GOT3 (cell line): Measurements from ENCODE around the gene SNCAIP.
"Not testable (repeated sequence)": the region's sequence is repeated elsewhere in the genome, so short reads cannot be mapped to it uniquely, and the experiment has no call there.

Experiments
- DNase-seq: peaks from one replicate; lab custom pipeline; 2025; ENCODE audit warnings: mixed read lengths; lab: John Stamatoyannopoulos, UW

SNCAIP gene

DNA sequence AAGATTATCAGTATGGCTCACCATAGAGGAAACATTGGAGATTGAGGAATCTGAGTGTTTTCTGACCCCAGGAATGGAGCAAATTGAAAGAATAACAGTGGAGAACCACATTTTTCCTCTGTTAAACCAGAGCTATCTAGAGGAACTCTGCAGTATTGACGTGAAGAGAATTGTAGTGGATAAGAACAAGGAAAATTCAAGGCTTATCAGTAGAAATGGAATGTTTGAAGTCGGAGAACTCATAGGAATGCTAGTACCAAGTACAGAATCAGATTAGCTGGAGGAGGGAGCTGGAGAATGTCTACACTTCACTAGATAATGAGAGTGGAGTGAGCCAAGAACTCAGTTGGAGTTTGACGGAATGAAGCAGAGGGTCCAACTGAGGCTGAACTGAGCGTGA lies 50.3 kb downstream of the SNCAIP start:
- no peak for DNase-seq

DNA sequence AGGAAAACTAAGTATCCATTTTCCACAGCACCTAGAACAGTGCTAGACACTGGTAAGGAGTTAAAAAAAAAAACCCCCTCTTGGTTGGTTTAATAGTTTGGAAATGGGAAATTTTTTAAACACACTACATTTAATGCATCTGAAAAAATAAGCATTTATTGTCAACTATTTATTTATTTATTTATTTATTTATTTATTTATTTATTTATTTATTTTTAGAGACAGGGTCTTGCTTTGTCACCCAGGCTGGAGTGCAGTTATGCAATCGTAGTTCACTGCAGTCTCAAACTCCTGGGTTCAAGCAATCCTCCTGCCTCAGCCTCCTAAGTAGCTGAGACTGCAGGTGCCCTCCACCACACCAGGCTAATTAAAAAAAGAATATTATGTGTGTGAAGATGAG lies 51.6 kb downstream of the SNCAIP start:
- DNase-seq: no peak

DNA sequence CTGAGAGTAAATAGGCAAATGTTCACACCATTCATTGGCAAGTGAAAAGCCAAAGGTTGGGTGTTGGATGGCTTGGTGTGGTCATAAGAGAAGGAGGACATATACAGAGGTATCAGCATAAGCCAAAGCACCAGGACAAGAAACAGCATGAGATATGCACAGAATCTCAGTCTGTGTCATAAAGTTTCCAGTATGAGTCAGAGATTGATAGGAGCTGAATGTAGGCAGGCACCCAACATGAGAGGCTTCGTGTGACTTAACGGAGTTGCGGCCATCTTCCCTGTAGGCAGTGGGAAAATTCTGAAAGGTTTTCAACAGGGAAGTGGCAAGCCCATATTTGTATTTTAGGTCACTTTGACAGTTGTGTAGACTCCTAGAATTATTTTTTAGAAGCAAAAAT lies 54.5 kb downstream of the SNCAIP start:
- DNase-seq: no peak

DNA sequence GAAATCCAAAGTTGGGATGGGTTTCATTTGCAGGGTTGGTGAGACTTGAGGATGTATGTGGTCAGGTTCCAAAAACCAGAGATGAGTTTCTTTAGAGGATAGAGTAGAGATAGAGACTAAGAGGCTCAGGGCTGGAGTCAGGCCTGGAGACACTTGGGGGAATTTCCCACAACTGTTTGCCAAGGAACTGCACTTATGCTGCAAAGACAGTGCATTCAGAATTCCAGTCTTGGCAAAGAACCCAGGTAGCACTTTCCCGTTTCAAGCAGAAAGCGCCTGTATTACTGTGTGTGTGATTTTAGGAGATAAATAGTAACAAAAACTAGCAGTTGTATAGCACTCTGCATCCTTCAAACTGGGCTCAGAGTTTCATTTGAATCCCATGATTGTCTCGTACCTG lies 55.4 kb downstream of the SNCAIP start:
- no peak for DNase-seq

DNA sequence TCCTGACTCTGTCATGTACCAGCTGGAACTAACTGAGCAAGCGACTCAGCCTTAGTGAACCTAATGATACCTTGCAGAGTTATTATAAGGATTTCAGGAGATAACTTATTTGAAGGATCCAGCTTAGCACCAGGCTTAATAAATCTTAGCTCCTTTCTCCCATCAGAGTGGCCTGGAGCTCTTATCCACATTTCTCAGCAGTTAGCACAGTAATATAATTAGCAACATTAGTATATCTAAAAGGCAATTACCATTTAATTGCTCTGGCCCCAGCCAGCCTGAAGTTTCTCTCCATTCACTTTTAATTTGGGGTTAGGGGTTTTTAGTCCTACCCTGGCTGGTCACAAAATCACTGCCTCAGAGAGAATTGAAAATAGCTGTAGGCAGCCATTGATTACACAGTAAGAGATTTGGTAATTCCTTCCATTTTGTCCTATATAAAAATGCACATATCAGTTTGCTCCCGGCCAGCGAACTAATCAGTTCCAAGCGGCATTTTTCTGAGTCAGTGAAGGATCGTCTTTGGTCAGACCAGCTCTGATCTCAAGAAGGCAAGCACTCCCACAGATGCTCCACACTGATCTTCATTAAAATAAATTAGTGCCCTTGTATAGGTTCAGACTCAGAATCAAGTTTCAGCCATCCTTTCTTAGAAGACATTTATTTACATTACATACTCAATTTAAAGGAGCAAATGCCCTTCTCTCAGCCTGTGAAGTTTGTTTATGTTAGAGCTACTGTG lies 56.6 kb downstream of the SNCAIP start:
- DNase-seq: no peak

DNA sequence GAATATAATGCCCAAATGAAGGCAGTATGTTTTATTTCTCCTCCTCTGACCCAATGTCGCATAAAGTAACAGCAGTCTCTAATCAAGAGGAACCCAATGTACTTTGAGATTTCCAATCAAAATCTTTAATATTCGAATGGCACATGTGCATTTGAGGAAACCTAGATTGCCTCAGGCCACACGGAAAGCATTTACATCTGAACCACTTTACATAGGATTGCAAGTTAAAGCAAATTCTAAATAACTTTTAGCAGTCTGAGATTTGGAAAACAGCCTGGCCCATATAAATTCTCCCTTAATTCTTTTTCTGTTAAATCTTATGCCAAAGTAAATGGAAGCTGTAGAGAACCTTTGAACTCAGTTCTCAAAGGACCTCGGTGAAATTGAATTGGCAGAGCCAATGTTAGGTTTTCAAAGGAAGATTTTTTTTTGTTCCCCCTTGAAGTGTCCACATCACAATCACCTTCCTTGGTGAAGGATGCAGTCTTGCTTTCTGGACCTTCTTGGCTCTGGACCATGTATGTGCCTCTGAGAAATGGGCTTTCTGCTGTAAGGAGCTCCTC lies 57.3 kb downstream of the SNCAIP start:
- no peak for DNase-seq

DNA sequence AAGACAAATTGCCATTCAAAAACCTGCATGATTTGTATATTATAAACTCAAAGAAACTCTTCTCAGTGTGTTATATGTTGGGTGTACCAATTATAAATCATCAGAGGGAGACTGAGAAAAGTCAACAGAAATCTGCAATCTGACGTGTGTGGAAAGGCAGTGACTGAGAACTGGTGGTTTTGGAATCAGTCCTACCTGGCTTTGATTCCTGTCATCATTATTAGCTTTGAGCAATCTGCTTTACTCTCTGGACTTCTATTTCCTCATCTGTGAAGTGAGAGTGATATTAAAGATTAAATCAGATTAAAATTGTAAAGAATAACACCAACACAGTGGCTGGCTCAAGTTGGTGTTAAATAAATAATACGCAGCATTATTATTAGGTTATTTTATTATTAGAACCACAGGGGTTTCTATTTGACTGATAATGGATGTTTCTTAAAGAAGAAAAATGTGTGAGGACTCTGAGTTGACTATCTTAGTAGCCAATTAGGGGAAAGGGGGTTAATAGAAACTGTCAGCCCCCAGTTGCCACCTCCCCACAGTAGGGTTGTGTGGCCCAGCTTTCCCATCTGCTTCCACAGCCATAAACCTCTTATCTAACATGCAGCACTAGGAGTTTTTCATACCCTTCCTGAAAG lies 59.6 kb downstream of the SNCAIP start:
- no peak for DNase-seq

DNA sequence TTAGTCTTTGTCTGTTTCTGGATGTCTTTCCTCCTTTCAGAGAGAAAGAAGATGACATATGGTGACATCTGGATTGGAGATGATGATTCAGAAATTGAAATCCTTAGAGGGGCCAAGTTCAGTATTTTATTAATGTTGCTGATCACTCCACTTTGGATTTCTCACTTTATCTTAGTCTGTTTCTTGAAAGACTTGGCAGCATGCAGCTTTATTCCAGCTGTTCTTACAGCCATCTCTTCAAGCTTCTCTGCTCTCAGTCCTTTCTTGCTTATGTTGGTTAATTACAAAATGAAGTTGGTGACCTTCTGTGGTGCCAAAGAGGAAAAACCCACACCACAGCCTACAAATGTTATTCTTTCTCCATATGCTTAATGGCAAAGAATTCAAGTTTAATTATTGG lies 62.1 kb downstream of the SNCAIP start:
- no peak for DNase-seq

DNA sequence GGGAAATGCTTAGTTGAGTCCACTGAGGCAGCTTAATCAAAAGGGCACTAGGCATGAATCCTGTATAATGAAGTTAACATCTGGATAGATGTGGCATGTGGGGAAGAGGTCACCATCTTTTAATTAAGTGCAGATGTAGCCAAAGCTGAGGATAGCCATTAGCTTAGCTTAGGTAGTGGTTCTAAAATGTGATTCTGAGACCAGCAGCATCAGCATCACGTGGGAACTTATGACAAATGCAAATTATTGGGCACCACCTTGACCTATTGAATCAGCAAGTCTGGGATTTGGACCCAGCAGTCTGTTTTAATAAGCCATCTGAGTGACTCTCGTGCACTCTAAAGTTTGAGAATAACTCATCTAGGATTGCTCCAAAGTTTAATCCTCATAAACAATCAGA lies 63.8 kb downstream of the SNCAIP start:
- DNase-seq: no peak

DNA sequence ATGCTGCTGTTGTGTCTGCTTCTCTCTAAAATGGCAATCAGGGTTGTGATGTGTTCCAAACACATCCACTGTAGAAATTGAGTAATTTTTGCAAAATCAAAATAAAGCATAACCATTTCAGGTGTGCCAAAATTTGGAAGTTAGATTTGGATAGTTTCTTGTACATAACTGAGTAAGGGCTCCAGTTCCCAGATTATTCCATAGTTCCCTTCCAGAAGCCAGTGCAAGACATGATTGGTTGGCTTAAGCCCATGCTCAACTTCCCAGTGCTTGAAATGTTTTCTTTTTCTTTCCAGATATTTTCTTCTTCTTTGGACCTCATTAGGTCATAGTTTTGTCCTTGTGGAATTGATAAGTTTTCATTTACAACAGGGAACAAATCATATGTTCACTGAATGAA lies 64.2 kb downstream of the SNCAIP start:
- DNase-seq: no peak

DNA sequence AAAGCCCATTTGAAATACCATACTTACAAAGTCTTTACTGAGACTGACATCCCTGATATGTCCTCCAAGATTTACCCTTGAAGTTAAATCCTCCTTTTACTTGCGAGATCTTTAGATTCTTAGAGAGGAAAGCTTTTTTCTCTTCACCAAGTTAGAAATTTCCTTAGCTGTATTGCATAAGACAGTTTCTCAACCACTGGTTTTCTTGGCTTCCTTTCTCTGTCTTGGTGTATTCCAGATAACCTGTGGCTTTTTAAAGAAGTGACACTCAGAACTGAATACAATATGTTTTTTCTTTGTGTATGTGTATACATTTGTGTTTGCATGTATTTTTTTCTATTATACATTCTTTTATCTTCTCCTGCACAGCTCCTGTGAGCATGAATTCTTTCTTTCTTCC lies 65.0 kb downstream of the SNCAIP start:
- no peak for DNase-seq

DNA sequence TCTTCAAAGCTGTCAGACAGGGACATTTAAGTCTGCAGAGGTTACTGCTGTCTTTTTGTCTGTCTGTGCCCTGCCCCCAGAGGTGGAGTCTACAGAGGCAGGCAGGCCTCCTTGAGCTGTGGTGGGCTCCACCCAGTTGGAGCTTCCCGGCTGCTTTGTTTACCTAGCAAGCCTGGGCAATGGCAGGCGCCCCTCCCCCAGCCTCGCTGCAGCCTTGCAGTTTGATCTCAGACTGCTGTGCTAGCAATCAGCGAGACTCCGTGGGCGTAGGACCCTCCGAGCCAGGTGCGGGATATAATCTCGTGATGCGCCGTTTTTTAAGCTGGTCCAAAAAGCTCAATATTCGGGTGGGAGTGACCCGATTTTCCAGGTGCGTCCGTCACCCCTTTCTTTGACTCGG lies 70.9 kb downstream of the SNCAIP start:
- not testable (repeated sequence) for DNase-seq

DNA sequence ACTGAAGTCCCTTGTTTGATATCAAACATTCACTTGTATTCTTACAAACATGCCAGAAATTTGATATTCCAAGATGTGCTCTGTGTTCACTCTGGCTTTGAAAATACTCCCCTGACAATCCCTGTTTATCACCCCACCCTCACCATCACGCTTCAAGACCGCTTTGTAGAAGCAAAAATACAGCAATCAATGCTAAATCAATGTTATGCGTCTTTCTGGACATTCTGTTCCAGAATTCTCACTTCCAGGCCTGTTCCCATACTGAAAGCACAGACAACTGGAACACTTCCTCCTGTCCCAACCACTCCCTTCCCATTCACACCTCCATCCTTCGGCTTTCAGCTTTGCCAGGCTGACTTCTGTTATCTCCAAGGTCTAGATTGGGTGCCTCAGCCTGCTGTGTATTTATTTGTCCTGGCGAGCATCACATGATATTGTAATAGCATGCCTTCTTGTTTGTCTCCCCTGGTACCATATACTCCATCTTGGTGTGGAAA lies 72.8 kb downstream of the SNCAIP start:
- DNase-seq: no peak

DNA sequence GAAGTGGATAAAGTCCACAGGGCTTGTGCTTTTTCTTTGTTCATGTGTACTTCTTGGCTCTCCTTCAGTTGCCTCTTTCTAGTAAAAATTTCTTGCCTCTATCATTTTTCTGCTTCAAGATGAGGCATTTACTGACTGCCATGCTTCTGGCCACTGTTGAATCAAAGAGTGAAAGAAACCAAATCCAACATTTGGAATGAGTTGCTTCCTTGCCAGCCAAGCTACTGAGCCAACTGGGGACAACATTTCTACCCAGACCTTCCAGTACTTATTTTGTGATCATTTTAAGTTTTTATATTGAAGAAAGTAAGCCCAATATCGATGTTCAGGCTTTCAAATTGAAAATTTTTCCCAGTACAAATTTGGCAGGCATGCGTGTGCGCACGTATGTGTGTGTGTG lies 73.2 kb downstream of the SNCAIP start:
- no peak for DNase-seq

DNA sequence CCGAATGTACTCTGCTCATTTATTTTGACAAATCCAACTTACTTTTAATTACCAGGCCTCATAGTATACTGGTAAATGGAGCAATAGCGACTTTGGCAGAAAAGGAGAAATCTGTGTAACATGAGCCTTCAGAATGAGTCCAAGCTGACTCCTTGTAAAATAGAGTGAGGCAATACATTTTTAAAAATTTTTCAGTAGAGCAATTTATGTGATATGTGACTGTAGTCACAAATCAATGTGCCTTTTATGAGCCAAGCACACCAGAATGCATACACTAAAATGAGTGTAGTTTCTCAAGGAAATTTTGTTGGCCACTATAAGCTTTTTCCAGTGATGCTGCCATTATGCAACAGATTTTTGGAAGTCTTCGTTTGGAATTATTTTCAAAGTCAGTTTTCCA lies 73.8 kb downstream of the SNCAIP start:
- DNase-seq: no peak

DNA sequence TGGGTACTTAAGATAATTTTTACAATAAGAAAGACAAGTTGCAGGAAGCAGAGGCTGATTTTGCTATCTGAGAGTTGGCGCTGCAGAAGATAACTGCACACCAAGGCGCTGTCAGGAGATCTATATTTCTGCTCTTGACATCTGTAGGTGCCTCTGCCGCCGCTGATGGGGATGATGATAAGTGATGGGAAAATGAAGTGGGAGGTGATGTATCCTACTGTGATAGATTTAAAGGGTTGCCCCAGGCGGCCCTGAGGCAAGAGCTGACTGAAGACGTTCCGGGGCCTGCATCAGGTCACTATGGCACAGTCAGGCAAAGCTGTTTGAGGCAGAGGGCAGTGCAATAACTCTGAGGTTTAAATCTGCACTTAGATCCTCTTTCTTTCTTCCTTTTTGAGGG lies 78.1 kb downstream of the SNCAIP start:
- DNase-seq: no peak

DNA sequence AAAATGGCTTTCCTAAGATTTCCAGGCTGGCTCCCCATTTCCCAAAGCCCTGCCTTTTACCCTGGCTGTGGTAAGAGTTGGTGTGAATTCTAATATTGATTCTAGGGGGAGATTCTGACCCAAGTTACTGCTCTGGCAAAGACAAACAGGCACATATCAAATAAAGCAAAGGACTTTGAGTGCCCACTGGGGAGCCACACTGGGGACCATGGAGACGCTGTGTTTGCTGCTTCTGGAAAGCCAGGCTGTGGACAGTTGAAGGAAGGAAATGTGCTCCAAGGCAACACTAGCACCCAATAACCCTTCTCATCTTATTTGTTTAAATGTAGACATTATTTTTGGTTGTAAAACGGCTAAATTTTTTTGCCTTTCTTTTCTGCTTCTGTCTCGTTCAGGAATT lies 78.7 kb downstream of the SNCAIP start:
- DNase-seq: no peak

DNA sequence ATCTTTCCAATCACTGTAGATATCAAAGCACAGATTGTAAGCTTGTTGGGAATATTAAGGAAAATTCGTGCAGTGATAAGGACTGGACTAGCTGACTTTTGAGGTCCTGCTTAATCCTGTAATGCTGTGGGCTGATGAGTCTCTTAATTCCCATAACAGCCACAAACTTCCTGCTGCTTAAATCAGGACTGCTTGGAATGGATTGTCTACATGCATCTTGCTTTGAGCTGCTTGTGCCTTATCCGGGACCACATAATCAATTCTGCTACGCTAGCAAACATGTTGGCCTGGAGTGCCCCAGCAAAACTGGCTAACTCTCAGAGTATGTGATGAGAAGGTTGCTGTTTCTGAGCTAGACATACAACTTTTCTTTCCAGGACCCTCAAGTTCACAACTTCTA lies 79.6 kb downstream of the SNCAIP start:
- no peak for DNase-seq

DNA sequence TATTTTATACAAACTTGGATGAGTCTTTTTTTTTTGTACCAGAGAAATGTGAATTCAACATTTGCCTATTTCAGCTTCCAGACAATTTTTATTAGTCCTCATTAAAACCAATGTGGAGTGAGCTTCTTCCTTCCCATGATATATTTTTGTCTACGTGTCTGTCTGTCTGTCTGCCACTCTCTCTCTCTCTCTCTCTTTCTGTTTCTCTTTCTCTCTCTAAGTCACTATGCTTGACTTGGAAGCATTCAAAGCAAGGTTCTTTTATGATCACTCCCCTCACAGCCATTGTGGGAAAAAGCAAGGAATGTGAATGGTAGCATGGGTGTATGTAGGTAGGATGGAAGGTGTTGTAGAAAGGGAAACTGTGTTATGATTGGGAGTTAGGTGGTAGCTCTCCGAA lies 80.2 kb downstream of the SNCAIP start:
- no peak for DNase-seq

DNA sequence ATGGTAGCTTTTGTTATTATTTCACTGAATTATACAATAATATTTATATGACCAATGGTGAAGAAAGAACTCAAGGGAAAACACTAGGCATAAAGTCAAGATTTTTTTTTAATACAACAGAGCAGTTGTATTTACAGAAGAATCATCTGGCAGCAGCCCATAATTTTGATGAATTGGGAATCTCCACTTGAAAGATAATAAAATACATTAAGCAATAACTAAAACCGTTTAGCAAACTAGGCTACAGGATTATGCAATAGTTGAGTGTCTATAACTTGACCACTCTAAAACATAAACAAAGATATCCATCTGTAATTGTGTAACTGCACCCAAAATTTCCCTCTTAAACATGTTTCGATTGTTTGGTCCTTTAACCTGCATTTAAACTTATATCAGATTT lies 80.8 kb downstream of the SNCAIP start:
- DNase-seq: no peak

DNA sequence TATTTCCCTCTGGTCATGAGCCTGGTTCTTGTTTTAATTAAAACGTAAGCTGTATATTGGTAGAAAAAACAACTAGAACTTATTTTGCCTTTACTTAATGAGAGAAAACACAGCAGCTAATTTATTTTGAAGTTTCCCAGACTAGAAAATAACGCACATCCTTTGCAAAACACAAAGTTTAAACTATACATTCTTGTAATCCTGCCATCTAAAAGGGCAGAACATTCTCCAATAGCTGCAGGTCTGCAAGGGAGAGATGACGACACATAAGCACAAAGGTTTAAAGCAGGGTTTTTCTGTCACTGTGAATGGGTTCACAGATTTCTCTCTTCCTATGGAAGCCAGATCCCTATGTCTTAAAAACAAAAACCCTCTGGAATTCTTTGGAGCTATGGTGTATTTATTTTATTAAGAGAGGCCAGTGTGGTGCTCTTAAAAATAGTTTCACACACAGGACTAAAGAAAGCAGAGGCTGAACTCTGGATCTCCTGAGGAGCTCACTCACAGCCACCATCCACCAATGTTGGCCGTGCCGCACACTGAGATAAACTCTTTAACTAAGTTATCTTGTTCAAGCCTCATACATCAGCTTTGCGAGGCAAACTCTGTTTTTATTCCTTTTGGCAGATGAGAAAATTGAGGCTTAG lies 82.4 kb downstream of the SNCAIP start:
- DNase-seq: no peak

DNA sequence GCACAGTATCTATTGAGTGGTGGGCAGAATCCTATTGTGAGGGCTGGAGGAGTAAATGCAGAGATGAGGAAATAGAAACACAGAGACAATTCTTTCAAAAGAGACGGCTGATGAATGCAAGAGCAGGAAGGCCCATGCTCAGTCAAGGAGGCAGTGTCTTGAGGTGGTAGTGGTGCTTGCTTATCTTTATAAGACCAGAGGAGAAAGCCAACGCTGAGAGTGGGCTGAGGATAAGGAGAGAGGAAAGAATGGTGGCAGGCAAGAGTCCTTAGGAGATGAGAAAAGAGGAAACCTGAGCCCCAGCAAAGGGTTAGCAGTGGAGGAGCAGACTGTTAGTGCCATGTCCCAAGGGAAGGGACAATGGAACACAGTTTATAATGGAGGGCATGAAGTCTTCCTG lies 86.0 kb downstream of the SNCAIP start:
- no peak for DNase-seq

DNA sequence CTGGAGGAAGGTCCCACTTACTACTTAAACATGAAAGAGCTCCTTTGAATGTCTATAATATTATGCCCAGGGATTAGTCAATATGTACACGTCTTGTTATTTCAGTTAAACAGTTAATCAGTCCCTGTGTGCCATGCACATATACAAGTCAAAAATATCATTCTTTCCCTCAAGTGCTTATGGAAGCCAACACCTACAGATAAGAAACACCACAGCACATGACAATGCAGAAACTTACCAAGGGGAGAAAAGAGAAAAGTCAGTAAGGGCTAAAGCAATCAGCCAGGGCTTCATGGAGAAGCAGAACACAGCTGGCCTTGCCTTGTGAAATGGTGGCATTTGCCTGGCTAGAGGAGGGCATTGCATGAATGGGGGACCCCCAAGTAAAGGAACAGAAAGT lies 88.3 kb downstream of the SNCAIP start:
- no peak for DNase-seq
